Measurements from ENCODE around the gene P3H1.
"Not testable (repeated sequence)": the region's sequence is repeated elsewhere in the genome, so short reads cannot be mapped to it uniquely, and the experiment has no call there.

DNA sequence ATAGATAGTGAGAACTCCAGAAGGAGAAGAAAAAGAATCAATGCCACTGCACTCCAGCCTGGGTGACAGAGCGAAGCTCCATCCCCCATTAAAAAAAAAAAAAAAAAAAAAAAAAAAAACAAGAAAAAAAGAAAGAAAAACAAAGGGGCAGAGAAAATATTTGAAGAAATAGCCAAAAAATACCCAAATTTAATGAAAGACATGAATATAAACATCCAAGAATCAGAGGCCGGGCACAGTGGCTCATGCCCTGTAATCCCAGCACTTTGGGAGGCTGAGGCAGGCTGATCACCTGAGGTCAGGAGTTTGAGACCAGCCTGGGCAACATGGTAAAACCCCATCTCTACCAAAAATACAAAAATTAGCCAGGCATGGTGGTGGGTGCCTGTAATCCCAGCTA lies 44.4 kb downstream of the P3H1 start:
- TF ChIP-seq, protein P1, sequence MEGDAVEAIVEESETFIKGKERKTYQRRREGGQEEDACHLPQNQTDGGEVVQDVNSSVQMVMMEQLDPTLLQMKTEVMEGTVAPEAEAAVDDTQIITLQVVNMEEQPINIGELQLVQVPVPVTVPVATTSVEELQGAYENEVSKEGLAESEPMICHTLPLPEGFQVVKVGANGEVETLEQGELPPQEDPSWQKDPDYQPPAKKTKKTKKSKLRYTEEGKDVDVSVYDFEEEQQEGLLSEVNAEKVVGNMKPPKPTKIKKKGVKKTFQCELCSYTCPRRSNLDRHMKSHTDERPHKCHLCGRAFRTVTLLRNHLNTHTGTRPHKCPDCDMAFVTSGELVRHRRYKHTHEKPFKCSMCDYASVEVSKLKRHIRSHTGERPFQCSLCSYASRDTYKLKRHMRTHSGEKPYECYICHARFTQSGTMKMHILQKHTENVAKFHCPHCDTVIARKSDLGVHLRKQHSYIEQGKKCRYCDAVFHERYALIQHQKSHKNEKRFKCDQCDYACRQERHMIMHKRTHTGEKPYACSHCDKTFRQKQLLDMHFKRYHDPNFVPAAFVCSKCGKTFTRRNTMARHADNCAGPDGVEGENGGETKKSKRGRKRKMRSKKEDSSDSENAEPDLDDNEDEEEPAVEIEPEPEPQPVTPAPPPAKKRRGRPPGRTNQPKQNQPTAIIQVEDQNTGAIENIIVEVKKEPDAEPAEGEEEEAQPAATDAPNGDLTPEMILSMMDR (IDR thresholded peaks at IDR 0.05), result not testable (repeated sequence)
- TF ChIP-seq POLR2A, EP300 (IDR thresholded peaks at IDR 0.05): not testable (repeated sequence)

All from upper lobe of left lung (tissue), 4 donors.